Breast epithelium (tissue), 3 donors: ENCODE results near the gene ARHGAP30.
"Not testable (repeated sequence)": the region's sequence is repeated elsewhere in the genome, so short reads cannot be mapped to it uniquely, and the experiment has no call there.

Source experiments
- CTCF ChIP-seq, 3 donors: fragments of 450-650 bp; IDR thresholded peaks; one replicate each; pipeline ENCODE4 v1.5.1; 2016 to 2017; ENCODE audit warnings: antibody characterized with exemption in 3 of 3, mild to moderate bottlenecking in 3 of 3, moderate library complexity in 3 of 3
- POLR2A ChIP-seq: fragments of 450-650 bp; IDR thresholded peaks from one replicate; pipeline ENCODE4 v1.6.1; 2016; ENCODE audit warnings: antibody characterized with exemption, mild to moderate bottlenecking, moderate library complexity
- POLR2AphosphoS5 ChIP-seq, 3 donors: sonication (generic); formaldehyde crosslinking; IDR thresholded peaks; one replicate each; pipeline ENCODE4 v1.6.1; 2017; ENCODE audit warnings: antibody characterized with exemption in 3 of 3

GRCh38 chr1:161029466-161029865 is 40.2 kb downstream of the ARHGAP30 start:
- TF ChIP-seq POLR2AphosphoS5 (IDR thresholded peaks at IDR 0.05); CTCF (IDR thresholded peaks at IDR 0.05); POLR2A: not testable (repeated sequence)
